Loucy (cell line): ENCODE data around the gene PLA2G15.

Experiments
- H2AFZ ChIP-seq: fragments of 200-600 bp; sonication (generic); 2 replicates; pipeline ENCODE4 v1.6.0; 2016; ENCODE audit warnings: antibody characterized with exemption, mild to moderate bottlenecking, low read length, moderate library complexity
- H3F3A ChIP-seq: fragments of 200-600 bp; 2 replicates; pipeline ENCODE4 v1.6.0; 2016; ENCODE audit warnings: antibody characterized with exemption, low read depth, mild to moderate bottlenecking
- H3K27me3 ChIP-seq: fragments of 200-600 bp; sonication (generic); 2 replicates; pipeline ENCODE4 v1.6.1; 2014; ENCODE audit warnings: low read length, mild to moderate bottlenecking; ENCODE audit not compliant: insufficient read depth, poor library complexity, severe bottlenecking
- H3K36me3 ChIP-seq: fragments of 200-600 bp; sonication (generic); 2 replicates; pipeline ENCODE4 v1.6.1; 2016; ENCODE audit warnings: low read length; ENCODE audit not compliant: insufficient read depth
- H3K4me1 ChIP-seq: fragments of 200-600 bp; sonication (generic); 2 replicates; pipeline ENCODE4 v1.5.1; 2014; ENCODE audit warnings: low read length, mild to moderate bottlenecking; ENCODE audit not compliant: insufficient read depth, poor library complexity, severe bottlenecking
- H3K4me2 ChIP-seq: fragments of 200-600 bp; sonication (generic); 2 replicates; pipeline ENCODE4 v1.6.0; 2014; ENCODE audit warnings: antibody characterized with exemption, low read length, low read depth, mild to moderate bottlenecking; ENCODE audit not compliant: poor library complexity, severe bottlenecking
- H3K4me3 ChIP-seq: fragments of 200-600 bp; sonication (generic); 2 replicates; pipeline ENCODE4 v1.5.1; 2014; ENCODE audit warnings: low read length, mild to moderate bottlenecking, mixed read lengths; ENCODE audit not compliant: poor library complexity, severe bottlenecking
- H3K79me2 ChIP-seq: fragments of 200-600 bp; sonication (generic); 2 replicates; pipeline ENCODE4 v1.6.1; 2014; ENCODE audit warnings: low read length; ENCODE audit not compliant: insufficient read depth
- H3K9ac ChIP-seq: fragments of 200-600 bp; sonication (generic); 2 replicates; pipeline ENCODE4 v1.6.0; 2014; ENCODE audit warnings: mild to moderate bottlenecking, low read depth, low read length, moderate library complexity; ENCODE audit not compliant: poor library complexity, severe bottlenecking
- H3K9me2 ChIP-seq: fragments of 200-600 bp; sonication (generic); replicated peaks from 2 replicates; pipeline ENCODE4 v1.6.1; 2016; ENCODE audit warnings: low read depth, low read length, mixed read lengths
- H3K9me3 ChIP-seq: fragments of 200-600 bp; sonication (generic); 2 replicates; pipeline ENCODE4 v1.6.1; 2014; ENCODE audit warnings: mild to moderate bottlenecking, antibody characterized with exemption, low read length, low read depth; ENCODE audit not compliant: insufficient read depth
- H4K20me1 ChIP-seq: fragments of 200-600 bp; sonication (generic); 2 replicates; pipeline ENCODE4 v1.6.0; 2014; ENCODE audit warnings: antibody characterized with exemption, low read length, mild to moderate bottlenecking; ENCODE audit not compliant: insufficient read depth, poor library complexity, severe bottlenecking
- EZH2phosphoT487 ChIP-seq: fragments of 200-600 bp; IDR thresholded peaks from 2 replicates; pipeline ENCODE4 v1.6.1; 2018; ENCODE audit warnings: antibody characterized with exemption, mild to moderate bottlenecking, moderate library complexity, borderline replicate concordance
- TF ChIP-seq, protein P1 (sequence below): fragments of 200-600 bp; sonication (generic); conservative IDR thresholded peaks from 2 replicates; pipeline ENCODE4 v1.5.1; 2014; ENCODE audit warnings: mild to moderate bottlenecking, antibody characterized with exemption, low read length

PLA2G15 gene

DNA sequence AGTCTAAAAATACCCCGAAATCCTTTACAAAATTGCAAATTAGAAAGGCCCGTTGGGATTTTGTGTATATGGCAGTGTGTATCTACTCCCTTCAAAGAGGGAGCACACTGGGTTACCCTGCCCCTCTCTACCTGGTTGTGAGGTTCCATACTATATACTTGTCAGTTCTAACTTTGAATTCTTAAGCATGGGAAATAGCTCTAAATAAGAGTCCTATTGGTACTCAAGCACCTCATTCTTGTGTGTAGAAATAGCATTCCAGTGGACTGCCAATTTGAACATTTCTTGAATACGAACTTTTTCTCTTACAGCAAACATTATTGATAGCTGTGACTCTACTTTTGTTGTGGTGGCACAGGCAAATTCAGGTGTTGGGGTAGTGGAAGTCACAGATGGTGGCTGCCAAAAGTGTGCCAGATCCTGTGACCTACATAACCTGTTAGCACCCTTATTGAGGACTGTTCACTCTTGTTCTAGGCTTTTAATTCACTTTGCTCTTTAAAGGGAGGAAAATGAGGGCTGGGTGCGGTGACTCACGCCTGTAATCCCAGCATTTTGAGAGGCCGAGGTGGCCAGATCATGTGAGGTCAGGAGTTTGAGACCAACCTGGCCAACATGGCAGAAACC lies 25.3 kb upstream of the PLA2G15 start:
- peaks cover 59% of the 10 kb centered on the region; the same call in 1 of the 2 replicates for H3K36me3 ChIP-seq
- no peak overlapping the region for H3K4me2 ChIP-seq
- peaks cover 35% of the 10 kb centered on the region; the same call in 1 of the 2 replicates for H3K79me2 ChIP-seq
- no peaks in the 10 kb centered on the region for H3K27me3 ChIP-seq
- no peaks in the 10 kb centered on the region for H3K4me1 ChIP-seq
- H4K20me1 ChIP-seq = no peaks in the 10 kb centered on the region
- no peak overlapping the region for H2AFZ ChIP-seq
- no peak for TF ChIP-seq EZH2phosphoT487
- TF ChIP-seq, protein P1, sequence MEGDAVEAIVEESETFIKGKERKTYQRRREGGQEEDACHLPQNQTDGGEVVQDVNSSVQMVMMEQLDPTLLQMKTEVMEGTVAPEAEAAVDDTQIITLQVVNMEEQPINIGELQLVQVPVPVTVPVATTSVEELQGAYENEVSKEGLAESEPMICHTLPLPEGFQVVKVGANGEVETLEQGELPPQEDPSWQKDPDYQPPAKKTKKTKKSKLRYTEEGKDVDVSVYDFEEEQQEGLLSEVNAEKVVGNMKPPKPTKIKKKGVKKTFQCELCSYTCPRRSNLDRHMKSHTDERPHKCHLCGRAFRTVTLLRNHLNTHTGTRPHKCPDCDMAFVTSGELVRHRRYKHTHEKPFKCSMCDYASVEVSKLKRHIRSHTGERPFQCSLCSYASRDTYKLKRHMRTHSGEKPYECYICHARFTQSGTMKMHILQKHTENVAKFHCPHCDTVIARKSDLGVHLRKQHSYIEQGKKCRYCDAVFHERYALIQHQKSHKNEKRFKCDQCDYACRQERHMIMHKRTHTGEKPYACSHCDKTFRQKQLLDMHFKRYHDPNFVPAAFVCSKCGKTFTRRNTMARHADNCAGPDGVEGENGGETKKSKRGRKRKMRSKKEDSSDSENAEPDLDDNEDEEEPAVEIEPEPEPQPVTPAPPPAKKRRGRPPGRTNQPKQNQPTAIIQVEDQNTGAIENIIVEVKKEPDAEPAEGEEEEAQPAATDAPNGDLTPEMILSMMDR = no peak
- no peak overlapping the region for H3K4me3 ChIP-seq
- H3F3A ChIP-seq = no peaks in the 10 kb centered on the region
- H3K9ac ChIP-seq = no peak overlapping the region
- no peaks in the 10 kb centered on the region for H3K9me2 ChIP-seq
- H3K9me3 ChIP-seq = no peaks in the 10 kb centered on the region

DNA sequence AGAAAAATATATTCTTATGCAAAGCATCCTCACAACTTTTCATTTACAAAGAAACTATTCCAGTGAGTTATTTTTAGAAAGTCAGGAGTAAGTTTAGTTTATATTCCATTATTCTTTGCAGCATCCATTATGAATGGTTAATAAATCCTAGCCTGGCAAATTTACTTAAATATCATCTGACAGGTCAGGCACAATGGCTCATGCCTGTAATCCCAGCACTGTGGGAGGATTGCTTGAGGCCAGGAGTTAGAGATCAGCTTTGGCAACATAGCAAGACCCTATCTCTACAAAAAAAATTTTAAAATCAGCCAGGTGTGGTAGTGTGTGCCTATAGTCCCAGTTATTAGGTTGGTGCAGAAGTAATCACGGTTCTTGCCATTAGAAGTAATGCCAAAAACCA lies 22.1 kb upstream of the PLA2G15 start:
- Histone ChIP-seq H3K9me2 (no peaks in the 10 kb centered on the region), H2AFZ (no peak overlapping the region), H3K27me3 (no peaks in the 10 kb centered on the region), H4K20me1 (peaks cover 11% of the 10 kb centered on the region), H3K9ac (no peak overlapping the region), H3K9me3 (no peaks in the 10 kb centered on the region), H3K4me3 (no peak overlapping the region), H3F3A (no peaks in the 10 kb centered on the region), H3K4me1 (peaks cover 5% of the 10 kb centered on the region), H3K36me3 (peaks cover 67% of the 10 kb centered on the region; the same call in 1 of the 2 replicates), H3K4me2 (no peak overlapping the region), H3K79me2 (peaks cover 17% of the 10 kb centered on the region; the same call in 1 of the 2 replicates)
- TF ChIP-seq EZH2phosphoT487 = no peak

DNA sequence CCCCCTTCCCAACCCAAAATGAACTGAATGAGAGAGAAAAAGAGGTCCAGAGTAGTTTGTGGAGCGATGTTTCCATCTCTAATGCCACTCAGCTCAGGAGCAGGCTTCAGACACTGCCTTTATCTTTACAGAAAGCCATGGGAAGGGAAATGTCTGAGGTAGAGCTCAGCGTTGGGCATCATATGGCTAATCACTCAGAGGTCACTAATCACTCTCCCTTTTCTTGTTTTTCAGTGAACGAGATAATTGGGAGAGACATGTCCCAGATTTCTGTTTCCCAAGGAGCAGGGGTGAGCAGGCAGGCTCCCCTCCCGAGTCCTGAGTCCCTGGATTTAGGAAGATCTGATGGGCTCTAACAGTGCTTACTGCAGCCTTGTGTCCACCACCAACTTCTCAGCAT lies 19.1 kb upstream of the PLA2G15 start:
- Histone ChIP-seq H2AFZ (no peak overlapping the region), H3K36me3 (peaks cover 76% of the 10 kb centered on the region; the same call in 1 of the 2 replicates), H3K9ac (no peak overlapping the region), H3K27me3 (no peaks in the 10 kb centered on the region), H3K4me3 (no peak overlapping the region), H3K4me2 (no peak overlapping the region), H3K79me2 (0 out of 2 replicates have a peak, but pooled peaks cover 5% of the 10 kb centered on the region), H3F3A (no peaks in the 10 kb centered on the region), H3K9me3 (no peaks in the 10 kb centered on the region), H3K4me1 (peaks cover 5% of the 10 kb centered on the region), H4K20me1 (peaks cover 24% of the 10 kb centered on the region), H3K9me2 (no peaks in the 10 kb centered on the region)
- TF ChIP-seq, protein P1 = no peak
- no peak for TF ChIP-seq EZH2phosphoT487
